HG02759 (cell line): ENCODE data around the gene C17orf58.
"Not testable (repeated sequence)": the region's sequence is repeated elsewhere in the genome, so short reads cannot be mapped to it uniquely, and the experiment has no call there.

ENCODE experiments used
- ATAC-seq: cut with Tn5 transposase; IDR thresholded peaks from one replicate; pipeline ENCODE4 v1.9.1; 2021; ENCODE audit warnings: mild to moderate bottlenecking, moderate library complexity; ENCODE audit not compliant: unreplicated experiment

C17orf58 gene

GRCh38 chr17:67996301-67997171, at the start of gene C17orf58:
C17orf58 (minus strand) TSS chr17:67996469; CDS start chr17:67996198, 271 bp downstream.
- ATAC-seq, result not testable (repeated sequence)

GRCh38 chr17:68036304-68037147, 40.3 kb upstream of the C17orf58 start:
- ATAC-seq, result no peak

GRCh38 chr17:68035523-68036303, 39.4 kb upstream of the C17orf58 start, which contains the start of gene KPNA2:
KPNA2 (plus strand) TSS chr17:68035735; CDS start chr17:68037133, 1,398 bp downstream.
- peak; percentile 96 for ATAC-seq

- peak; percentile 88 for ATAC-seq
Measured at GRCh38 chr17:68035131-68035522, 38.9 kb upstream of the C17orf58 start.

- no peak for ATAC-seq
Measured at GRCh38 chr17:68034452-68034776, 38.1 kb upstream of the C17orf58 start.

GRCh38 chr17:68033636-68034451, 37.6 kb upstream of the C17orf58 start:
- no peak for ATAC-seq

- no peak for ATAC-seq
Measured at GRCh38 chr17:68029512-68030215, 33.4 kb upstream of the C17orf58 start.

- not testable (repeated sequence) for ATAC-seq
Measured at GRCh38 chr17:68022547-68022946, 26.3 kb upstream of the C17orf58 start.

- no peak for ATAC-seq
Measured at GRCh38 chr17:68021963-68022362, 25.7 kb upstream of the C17orf58 start.

- not testable (repeated sequence) for ATAC-seq
Measured at GRCh38 chr17:68020791-68021190, 24.5 kb upstream of the C17orf58 start.

- peak; percentile 0 for ATAC-seq
Measured at GRCh38 chr17:68020409-68020756, 24.1 kb upstream of the C17orf58 start.

- ATAC-seq, result peak; percentile 95
Measured at GRCh38 chr17:68019675-68020408, 23.6 kb upstream of the C17orf58 start.

GRCh38 chr17:68019336-68019674, 23.0 kb upstream of the C17orf58 start:
- ATAC-seq, result no peak

- not testable (repeated sequence) for ATAC-seq
Measured at GRCh38 chr17:68018493-68018892, 22.2 kb upstream of the C17orf58 start.

GRCh38 chr17:68016838-68017237, 20.6 kb upstream of the C17orf58 start:
- no peak for ATAC-seq

GRCh38 chr17:68015081-68015723, 18.9 kb upstream of the C17orf58 start:
- no peak for ATAC-seq

- ATAC-seq, result no peak
Measured at GRCh38 chr17:68013385-68013784, 17.1 kb upstream of the C17orf58 start.

- ATAC-seq, result no peak
Measured at GRCh38 chr17:68011199-68011665, 15.0 kb upstream of the C17orf58 start.
